DMS53 (cell line): ENCODE results near the gene KCNJ14.
"Not testable (repeated sequence)": the region's sequence is repeated elsewhere in the genome, so short reads cannot be mapped to it uniquely, and the experiment has no call there.

Experiments used
- DNase-seq: peaks from one replicate; lab custom pipeline; 2025; lab: John Stamatoyannopoulos, UW

Gene KCNJ14

GRCh38 chr19:48470856-48471255 is 15.5 kb downstream of the KCNJ14 start:
- DNase-seq = no peak

GRCh38 chr19:48471836-48472235 is 16.5 kb downstream of the KCNJ14 start:
- no peak for DNase-seq

- no peak for DNase-seq
These were observed 18.0 kb downstream of the KCNJ14 start for GRCh38 chr19:48473161-48473966.

GRCh38 chr19:48474084-48474592 is 18.8 kb downstream of the KCNJ14 start:
- no peak for DNase-seq

- DNase-seq = no peak
These were observed 20.1 kb downstream of the KCNJ14 start for GRCh38 chr19:48475369-48476068.

- DNase-seq = no peak
These were observed 20.8 kb downstream of the KCNJ14 start for GRCh38 chr19:48476176-48476575.

- no peak for DNase-seq
These were observed 21.8 kb downstream of the KCNJ14 start for GRCh38 chr19:48477067-48477685.

- DNase-seq = no peak
These were observed 22.4 kb downstream of the KCNJ14 start for GRCh38 chr19:48477698-48478338.

- DNase-seq = no peak
These were observed 23.2 kb downstream of the KCNJ14 start for GRCh38 chr19:48478339-48479256.

- DNase-seq = peak; percentile 54
These were observed 24.3 kb downstream of the KCNJ14 start for GRCh38 chr19:48479686-48480085.

GRCh38 chr19:48480183-48480557 is 24.8 kb downstream of the KCNJ14 start:
- DNase-seq = peak; percentile 83

- DNase-seq = peak; percentile 84
These were observed 25.5 kb downstream of the KCNJ14 start for GRCh38 chr19:48480558-48481500.

GRCh38 chr19:48481846-48482639 is 26.7 kb downstream of the KCNJ14 start:
- peak; percentile 36 for DNase-seq

- DNase-seq = no peak
These were observed 27.9 kb downstream of the KCNJ14 start for GRCh38 chr19:48483301-48483700.

GRCh38 chr19:48484247-48484893 is 29.0 kb downstream of the KCNJ14 start:
- no peak for DNase-seq

GRCh38 chr19:48484931-48485612 is 29.7 kb downstream of the KCNJ14 start:
- no peak for DNase-seq

GRCh38 chr19:48486706-48487105 is 31.3 kb downstream of the KCNJ14 start:
- DNase-seq = not testable (repeated sequence)

- no peak for DNase-seq
These were observed 32.2 kb downstream of the KCNJ14 start for GRCh38 chr19:48487544-48487943.
